Suprapubic skin (tissue), 4 donors: ENCODE measurements around the gene PLXDC1.

ENCODE experiments used
- CTCF ChIP-seq, 2 donors: fragments of 200-600 bp in 1 of 2; fragments of 450-650 bp in 1 of 2; sonication (generic) in 1 of 2; IDR thresholded peaks; one replicate each; pipeline ENCODE4 v1.5.1; 2016 to 2019; ENCODE audit warnings: antibody characterized with exemption in 2 of 2, mild to moderate bottlenecking in 1 of 2, moderate library complexity in 1 of 2
- EP300 ChIP-seq: sonication (generic); formaldehyde crosslinking; IDR thresholded peaks from one replicate; pipeline ENCODE4 v1.6.1; 2017; ENCODE audit warnings: antibody characterized with exemption
- POLR2A ChIP-seq, 2 donors: fragments of 450-650 bp; IDR thresholded peaks; one replicate each; pipeline ENCODE4 v1.6.1; 2017; ENCODE audit warnings: antibody characterized with exemption in 2 of 2, mild to moderate bottlenecking in 2 of 2, moderate library complexity in 2 of 2
- POLR2AphosphoS5 ChIP-seq, 3 donors: sonication (generic); formaldehyde crosslinking; IDR thresholded peaks; one replicate each; pipeline ENCODE4 v1.6.1; 2017; ENCODE audit warnings: antibody characterized with exemption in 3 of 3

- no peak for TF ChIP-seq POLR2AphosphoS5 (IDR thresholded peaks at IDR 0.05)
- no peak for TF ChIP-seq CTCF (IDR thresholded peaks at IDR 0.05)
- TF ChIP-seq POLR2A (IDR thresholded peaks at IDR 0.05), result no peak
- no peak for TF ChIP-seq EP300
These were observed 28.4 kb downstream of the PLXDC1 start for GRCh38 chr17:39122991-39123390.
